SIG-M5 treated with dmso at 0.1 percent for 504 hours (cell line): Measurements from ENCODE around the gene GATAD2A.

ENCODE experiments used
- DNase-seq: peaks from one replicate; lab custom pipeline; 2025; ENCODE audit not compliant: unreplicated experiment; lab: John Stamatoyannopoulos, UW

GATAD2A gene

GRCh38 chr19:19506592-19506991, 101.1 kb downstream of the GATAD2A start:
- DNase-seq, result no peak

- no peak for DNase-seq
These were observed 101.9 kb downstream of the GATAD2A start for GRCh38 chr19:19507354-19507753.

GRCh38 chr19:19508217-19508616, 102.7 kb downstream of the GATAD2A start:
- no peak for DNase-seq

- no peak for DNase-seq
These were observed 105.0 kb downstream of the GATAD2A start for GRCh38 chr19:19510432-19510831.

GRCh38 chr19:19513682-19514081, 108.2 kb downstream of the GATAD2A start:
- no peak for DNase-seq

- no peak for DNase-seq
These were observed 108.8 kb downstream of the GATAD2A start for GRCh38 chr19:19514215-19514657.

GRCh38 chr19:19514881-19515641, 109.6 kb downstream of the GATAD2A start, which contains the start of gene TSSK6:
Gene TSSK6 (minus strand): TSS chr19:19515548. CDS start chr19:19515427, 121 bp downstream.
- no peak for DNase-seq

- DNase-seq, result peak; percentile 83
These were observed 110.4 kb downstream of the GATAD2A start, which contains the start of gene NDUFA13 for GRCh38 chr19:19515642-19516519. Gene NDUFA13 (plus strand): TSS chr19:19516225. CDS start chr19:19516239, 14 bp downstream.

- DNase-seq, result no peak
These were observed 111.8 kb downstream of the GATAD2A start for GRCh38 chr19:19517235-19517619.

GRCh38 chr19:19520989-19521388, 115.5 kb downstream of the GATAD2A start:
- DNase-seq, result no peak

- no peak for DNase-seq
These were observed 117.7 kb downstream of the GATAD2A start for GRCh38 chr19:19523177-19523576.

GRCh38 chr19:19524053-19524452, 118.6 kb downstream of the GATAD2A start:
- DNase-seq, result no peak

GRCh38 chr19:19525611-19526380, 120.3 kb downstream of the GATAD2A start:
- DNase-seq, result no peak

GRCh38 chr19:19526581-19527370, 121.3 kb downstream of the GATAD2A start:
- DNase-seq, result no peak

GRCh38 chr19:19527371-19527656, 121.8 kb downstream of the GATAD2A start:
- DNase-seq, result no peak

- no peak for DNase-seq
These were observed 122.5 kb downstream of the GATAD2A start for GRCh38 chr19:19527674-19528625.

- no peak for DNase-seq
These were observed 123.4 kb downstream of the GATAD2A start, which contains the start of gene YJEFN3 for GRCh38 chr19:19528721-19529490. Gene YJEFN3 (plus strand): TSS chr19:19528911. CDS start chr19:19528933, 22 bp downstream.

GRCh38 chr19:19529783-19530422, 124.4 kb downstream of the GATAD2A start:
- no peak for DNase-seq
